Fibroblast of skin of right quadriceps (primary cell): ENCODE data around the gene KRTAP5-4.
"Not testable (repeated sequence)": the region's sequence is repeated elsewhere in the genome, so short reads cannot be mapped to it uniquely, and the experiment has no call there.

Experiments used
- DNase-seq: peaks from one replicate; pipeline ENCODE4 v3.0.0-alpha.2; 2013

KRTAP5-4 gene

DNA sequence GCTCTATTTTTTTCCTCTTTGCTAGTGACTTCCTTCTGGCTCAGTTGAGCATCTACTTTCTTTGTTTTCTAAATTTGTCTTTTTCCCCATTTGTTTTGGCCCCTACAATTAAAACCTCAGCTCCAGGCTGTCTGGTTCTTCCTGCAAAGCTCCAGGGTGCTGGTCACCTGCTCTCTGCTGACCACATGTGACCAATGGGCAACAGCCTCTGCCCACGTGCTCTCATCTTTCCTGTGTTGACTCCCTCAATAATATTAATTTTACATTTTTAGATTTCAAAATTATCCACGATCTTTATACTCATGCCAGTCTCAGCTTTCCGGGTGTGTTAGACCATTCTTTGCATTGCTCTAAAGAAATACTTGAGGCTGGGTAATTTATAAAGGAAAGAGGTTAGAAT, 23.5 kb downstream of the KRTAP5-4 start:
- DNase-seq, result not testable (repeated sequence)

DNA sequence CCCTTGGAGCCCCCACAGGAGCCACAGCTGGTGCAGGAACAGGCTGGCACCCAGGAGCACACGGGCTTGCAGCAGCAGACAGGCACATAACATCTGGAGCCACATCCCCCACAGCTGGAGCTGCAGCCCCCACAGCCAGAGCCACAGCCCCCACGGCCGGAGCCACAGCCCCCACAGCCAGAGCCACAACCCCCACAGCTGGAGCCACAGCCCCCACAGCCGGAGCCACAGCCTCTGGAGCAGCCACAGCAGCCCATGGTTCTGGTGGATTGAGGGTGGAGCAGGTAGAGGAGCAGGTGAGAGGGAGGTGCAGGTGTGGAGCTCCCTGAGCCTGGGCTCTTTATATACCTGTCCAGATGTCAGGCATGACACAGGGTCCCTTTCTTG, 24.0 kb downstream of the KRTAP5-4 start, which contains the start of gene KRTAP5-2:
TSS of gene KRTAP5-2 (minus strand) at position 301 of the 387 bp plus-strand sequence. CDS start at position 257, 44 bp downstream.
- DNase-seq, result no peak

DNA sequence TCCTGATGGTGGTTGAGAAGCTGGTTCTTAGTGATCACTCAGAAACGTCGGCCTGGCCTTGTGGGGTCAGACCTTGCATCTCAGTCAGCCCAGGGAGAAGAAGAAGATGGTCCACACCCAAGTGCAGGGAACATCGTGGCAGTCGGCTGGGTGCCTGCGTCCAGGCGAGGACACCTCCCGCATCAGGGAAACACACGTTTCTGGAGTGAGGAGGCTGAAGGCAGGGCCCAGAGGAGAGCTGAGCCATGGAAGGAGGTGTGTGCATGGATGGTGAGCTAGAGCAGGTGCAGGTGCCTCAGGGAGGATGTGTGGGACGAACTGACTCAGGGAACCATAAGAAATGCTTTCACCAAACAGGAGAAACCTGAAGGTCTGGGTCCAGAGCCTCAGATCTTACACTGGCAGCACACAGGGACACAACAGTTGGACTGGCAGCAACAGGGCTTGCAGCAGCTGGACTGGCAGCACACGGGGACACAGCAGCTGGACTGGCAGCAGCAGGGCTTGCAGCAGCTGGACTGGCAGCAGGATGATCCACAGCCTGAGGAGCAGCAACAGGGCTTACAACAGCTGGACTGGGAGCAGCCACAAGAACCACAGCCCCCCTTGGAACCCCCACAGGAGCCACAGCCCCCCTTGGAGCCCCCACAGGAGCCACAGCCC, 24.5 kb downstream of the KRTAP5-4 start:
- DNase-seq, result no peak

GRCh38 chr11:1596576-1597121, 25.3 kb downstream of the KRTAP5-4 start:
- not testable (repeated sequence) for DNase-seq

- not testable (repeated sequence) for DNase-seq
Observed at GRCh38 chr11:1595994-1596575, 25.9 kb downstream of the KRTAP5-4 start.

DNA sequence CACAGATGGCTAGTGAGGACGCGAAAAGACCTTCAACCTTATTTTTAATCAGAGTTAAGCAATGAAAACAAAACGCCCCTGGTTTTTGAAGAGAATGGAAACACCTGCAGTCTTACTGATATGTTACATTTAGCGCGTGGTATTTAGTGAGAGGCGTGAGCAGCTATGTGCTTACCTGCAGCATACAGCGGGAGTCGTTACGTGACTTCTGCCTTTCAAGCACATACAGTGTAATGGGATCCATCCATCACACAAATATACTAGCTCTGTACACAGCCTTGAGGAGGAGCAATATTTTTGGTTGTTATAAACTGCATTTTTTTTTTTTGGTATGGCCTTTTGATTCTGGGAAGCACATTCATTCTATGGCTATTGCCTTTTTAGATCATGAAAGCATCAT, 29.3 kb downstream of the KRTAP5-4 start:
- no peak for DNase-seq

DNA sequence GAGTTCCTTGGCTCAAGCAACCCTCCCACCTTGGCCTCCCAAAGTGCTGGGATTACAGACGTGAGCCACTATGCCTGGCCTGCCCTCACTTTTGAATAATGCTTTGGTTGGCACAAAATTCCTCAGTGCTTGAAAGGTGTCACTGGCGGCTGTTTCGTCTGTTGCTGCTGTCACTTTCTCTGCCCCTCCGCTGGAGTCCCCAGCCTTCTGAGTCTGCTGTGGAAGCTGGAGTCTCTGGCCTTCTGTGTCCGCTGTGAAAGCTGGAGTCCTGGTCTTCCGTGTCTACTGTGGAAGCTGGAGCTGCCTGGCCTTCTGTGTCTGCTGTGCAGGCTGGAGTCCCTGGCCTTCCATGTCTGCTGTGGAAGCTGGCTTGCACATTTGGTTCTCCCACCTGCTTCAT, 31.9 kb downstream of the KRTAP5-4 start:
- no peak for DNase-seq

DNA sequence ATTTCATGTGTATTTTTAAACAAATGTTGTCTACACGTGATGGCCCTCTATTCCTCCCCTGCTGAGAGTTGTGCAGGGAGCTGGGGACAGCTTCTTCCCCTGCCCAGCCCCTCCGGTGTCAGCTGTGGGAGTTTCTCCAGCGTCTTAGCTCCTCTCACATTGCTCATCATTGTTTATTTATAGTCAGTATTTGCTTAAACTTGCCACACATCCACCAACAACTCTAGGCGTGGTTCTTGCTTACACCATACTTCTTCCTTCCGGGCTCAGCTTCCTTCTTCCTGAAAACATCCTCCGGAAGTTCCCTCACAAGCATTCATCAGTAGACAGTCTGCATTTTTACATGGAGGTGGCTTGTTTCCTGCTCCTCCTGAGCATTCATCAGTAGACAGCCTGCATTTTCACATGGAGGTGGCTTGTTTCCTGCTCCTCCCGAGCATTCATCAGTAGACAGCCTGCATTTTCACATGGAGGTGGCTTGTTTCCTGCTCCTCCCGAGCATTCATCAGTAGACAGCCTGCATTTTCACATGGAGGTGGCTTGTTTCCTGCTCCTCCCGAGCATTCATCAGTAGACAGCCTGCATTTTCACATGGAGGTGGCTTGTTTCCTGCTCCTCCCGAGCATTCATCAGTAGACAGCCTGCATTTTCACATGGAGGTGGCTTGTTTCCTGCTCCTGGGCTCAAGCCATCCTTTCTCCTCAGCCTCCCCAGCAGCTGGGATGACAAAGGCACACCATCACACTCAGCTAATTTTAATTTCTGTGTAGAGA, 32.6 kb downstream of the KRTAP5-4 start:
- DNase-seq, result not testable (repeated sequence)

DNA sequence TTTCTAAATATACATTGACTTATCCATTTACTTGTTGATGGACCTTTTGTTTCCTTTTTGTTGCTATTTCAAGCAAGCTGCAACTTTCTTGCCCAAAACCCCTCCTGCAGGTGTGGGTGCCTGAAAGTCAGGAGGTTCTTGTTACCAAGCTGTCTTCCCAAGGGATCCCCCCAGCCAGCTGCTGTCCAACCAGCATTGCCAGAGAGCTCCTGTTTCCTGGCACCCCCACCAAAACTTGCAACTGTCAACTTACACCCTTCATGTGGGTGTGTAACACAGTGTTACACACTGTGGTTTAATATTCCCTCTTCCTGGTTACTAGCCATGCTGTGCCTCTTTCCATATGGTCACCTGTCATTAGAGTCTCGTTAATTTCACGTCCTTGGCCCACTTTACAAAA, 35.2 kb downstream of the KRTAP5-4 start:
- no peak for DNase-seq

- not testable (repeated sequence) for DNase-seq
Observed at GRCh38 chr11:1584661-1585370, 37.1 kb downstream of the KRTAP5-4 start, which contains the start of gene KRTAP5-1. Gene KRTAP5-1 (minus strand): TSS chr11:1585283. CDS start chr11:1585249, 34 bp downstream.

DNA sequence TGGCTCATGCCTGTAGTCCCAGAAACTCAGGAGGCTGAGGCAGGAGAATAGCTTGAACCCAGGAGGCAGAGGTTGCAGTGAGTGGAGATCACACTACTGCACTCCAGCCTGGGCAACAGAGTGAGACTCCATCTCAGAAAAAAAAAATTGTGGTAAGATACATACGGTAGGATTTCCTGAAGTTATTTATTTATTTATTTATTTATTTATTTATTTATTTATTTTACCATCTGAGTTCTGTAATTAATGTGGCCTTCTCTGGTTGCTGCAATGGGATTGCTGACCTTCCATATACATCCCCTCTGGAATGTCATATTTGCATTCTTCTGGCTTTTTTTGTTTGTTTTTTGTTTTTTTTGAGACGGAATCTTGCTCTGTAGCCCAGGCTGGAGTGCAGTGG, 39.0 kb downstream of the KRTAP5-4 start:
- DNase-seq, result not testable (repeated sequence)

DNA sequence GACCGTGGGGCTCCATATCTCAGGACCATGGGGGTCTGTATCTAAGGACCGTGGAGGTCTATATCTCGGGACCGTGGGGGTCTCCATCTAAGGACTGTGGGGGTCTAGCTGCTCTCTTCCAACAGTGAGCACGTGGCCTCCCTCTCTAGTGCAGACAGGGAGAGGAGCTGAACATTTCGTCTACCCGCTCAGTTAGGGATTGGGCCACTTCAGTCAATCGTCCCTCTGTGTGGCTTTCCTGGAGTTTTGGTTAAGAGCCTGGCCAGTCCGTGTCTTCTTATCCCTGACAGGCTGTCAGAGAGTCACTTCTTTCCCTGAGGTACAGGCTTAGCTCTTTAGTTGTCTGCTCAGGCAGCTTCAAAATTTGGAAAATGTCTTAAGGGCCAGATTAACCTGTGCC, 40.0 kb downstream of the KRTAP5-4 start:
- no peak for DNase-seq

GRCh38 chr11:1576825-1577224, 45.1 kb downstream of the KRTAP5-4 start:
- DNase-seq, result no peak

- DNase-seq, result not testable (repeated sequence)
Observed at GRCh38 chr11:1575756-1576155, 46.2 kb downstream of the KRTAP5-4 start.

GRCh38 chr11:1574933-1575242, 47.0 kb downstream of the KRTAP5-4 start:
- DNase-seq, result no peak

GRCh38 chr11:1574238-1574932, 47.6 kb downstream of the KRTAP5-4 start:
- DNase-seq, result peak; percentile 23

DNA sequence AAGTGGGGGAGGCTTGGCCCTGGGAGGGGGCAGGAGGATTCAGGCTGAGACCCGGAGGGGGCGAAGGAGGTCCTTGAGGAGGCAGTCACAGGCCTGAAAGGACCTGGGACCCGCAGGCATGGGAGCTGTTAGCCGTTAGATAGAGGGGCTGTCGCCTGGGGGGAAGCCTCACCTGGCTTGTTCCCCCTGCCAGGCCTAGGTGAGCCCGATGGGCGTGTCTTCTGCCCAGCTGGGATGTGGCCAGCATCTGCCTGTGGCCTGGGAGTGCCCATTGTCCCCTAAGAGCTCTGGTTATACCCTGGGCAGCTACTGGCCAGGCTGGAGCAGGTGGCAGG, 48.1 kb downstream of the KRTAP5-4 start:
- DNase-seq, result no peak

- DNase-seq, result no peak
Observed at GRCh38 chr11:1573077-1573902, 48.6 kb downstream of the KRTAP5-4 start.

DNA sequence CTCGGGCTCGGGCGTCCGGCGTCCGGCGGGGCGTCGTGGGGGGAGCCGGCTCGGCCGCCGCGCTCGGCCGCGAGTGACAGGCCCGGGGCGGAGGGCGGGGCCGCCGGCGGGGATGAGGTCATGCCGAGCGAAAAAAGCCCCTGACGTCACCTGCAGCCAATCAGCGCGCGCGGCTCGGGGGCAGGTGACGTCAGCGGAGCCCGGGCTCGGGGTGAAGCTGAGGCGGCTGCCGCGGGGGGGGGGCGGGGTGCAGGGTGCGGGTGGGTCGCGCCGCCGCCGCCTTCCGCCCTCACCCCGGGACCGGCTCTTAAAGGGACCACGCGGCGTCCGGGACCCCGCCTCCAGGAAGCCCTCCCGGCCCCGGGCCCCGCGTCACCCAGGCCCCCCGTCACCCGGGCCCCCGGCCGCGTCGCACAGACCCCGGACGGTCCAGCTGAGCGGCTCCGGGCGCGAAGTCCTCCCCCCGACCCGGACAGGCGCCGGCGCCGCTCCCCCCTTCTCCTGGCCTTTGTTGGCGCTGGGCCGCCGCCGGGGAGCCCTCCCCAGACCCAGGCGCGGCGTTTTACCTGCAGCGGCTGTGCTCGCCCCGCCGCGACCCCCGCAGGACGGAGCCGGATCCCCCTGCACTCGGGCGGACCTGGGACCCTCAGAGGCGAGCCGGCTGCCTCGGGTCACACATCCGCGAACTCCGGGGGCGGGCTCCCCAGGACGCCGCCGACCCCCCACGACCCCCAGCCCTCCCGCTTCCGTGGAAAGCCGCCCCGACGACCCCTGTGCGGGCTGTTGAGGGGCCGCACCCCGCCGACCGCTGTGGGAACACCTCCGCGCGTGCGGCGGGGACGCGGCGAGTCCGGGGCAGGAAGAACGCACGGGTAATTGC, 49.5 kb downstream of the KRTAP5-4 start, which contains the start of gene DUSP8:
TSS of gene DUSP8 (minus strand) at position 75 of the 880 bp plus-strand sequence. CDS start 6,445 bp downstream, outside the sequence.
- peak; percentile 82 for DNase-seq

GRCh38 chr11:1571760-1572196, 50.2 kb downstream of the KRTAP5-4 start:
- DNase-seq, result no peak
